Measurements from ENCODE around the gene ELOVL5.

ELOVL5 gene

GRCh38 chr6:53268858-53269608, 79.7 kb downstream of the ELOVL5 start:
- DNase-seq (ENCODE audit: low read depth): no peak

- DNase-seq (ENCODE audit: low read depth): no peak
Measured at GRCh38 chr6:53266553-53267090, 82.1 kb downstream of the ELOVL5 start.

- DNase-seq (ENCODE audit: low read depth): no peak
Measured at GRCh38 chr6:53264915-53265607, 83.7 kb downstream of the ELOVL5 start.

- no peak for DNase-seq (ENCODE audit: low read depth)
Measured at GRCh38 chr6:53264337-53264736, 84.4 kb downstream of the ELOVL5 start.

GRCh38 chr6:53263917-53264316, 84.8 kb downstream of the ELOVL5 start:
- no peak for DNase-seq (ENCODE audit: low read depth)

- no peak for DNase-seq (ENCODE audit: low read depth)
Measured at GRCh38 chr6:53259860-53260580, 88.7 kb downstream of the ELOVL5 start.

- no peak for DNase-seq (ENCODE audit: low read depth)
Measured at GRCh38 chr6:53258774-53259155, 90.0 kb downstream of the ELOVL5 start.

GRCh38 chr6:53258076-53258773, 90.5 kb downstream of the ELOVL5 start:
- no peak for DNase-seq (ENCODE audit: low read depth)

GRCh38 chr6:53257533-53257932, 91.2 kb downstream of the ELOVL5 start:
- DNase-seq (ENCODE audit: low read depth): no peak

- no peak for DNase-seq (ENCODE audit: low read depth)
Measured at GRCh38 chr6:53257001-53257400, 91.7 kb downstream of the ELOVL5 start.

- DNase-seq (ENCODE audit: low read depth): no peak
Measured at GRCh38 chr6:53252177-53252692, 96.5 kb downstream of the ELOVL5 start.

- no peak for DNase-seq (ENCODE audit: low read depth)
Measured at GRCh38 chr6:53251033-53251672, 97.6 kb downstream of the ELOVL5 start.

- DNase-seq (ENCODE audit: low read depth): no peak
Measured at GRCh38 chr6:53250176-53251032, 98.3 kb downstream of the ELOVL5 start.

- no peak for DNase-seq (ENCODE audit: low read depth)
Measured at GRCh38 chr6:53246924-53247323, 101.8 kb downstream of the ELOVL5 start.

- peak; percentile 1 for DNase-seq (ENCODE audit: low read depth)
Measured at GRCh38 chr6:53244958-53245357, 103.8 kb downstream of the ELOVL5 start.

GRCh38 chr6:53244399-53244931, 104.3 kb downstream of the ELOVL5 start:
- DNase-seq (ENCODE audit: low read depth): no peak

- no peak for DNase-seq (ENCODE audit: low read depth)
Measured at GRCh38 chr6:53241938-53242337, 106.8 kb downstream of the ELOVL5 start.

GRCh38 chr6:53240761-53241160, 108.0 kb downstream of the ELOVL5 start:
- DNase-seq (ENCODE audit: low read depth): no peak

- DNase-seq (ENCODE audit: low read depth): no peak
Measured at GRCh38 chr6:53240139-53240538, 108.6 kb downstream of the ELOVL5 start.

- no peak for DNase-seq (ENCODE audit: low read depth)
Measured at GRCh38 chr6:53239526-53239925, 109.2 kb downstream of the ELOVL5 start.
